ENCODE results near the gene HNRNPF.

The HNRNPF gene

GRCh38 chr10:43365001-43365400 lies 44.0 kb downstream of the HNRNPF start:
- H4K20me1 ChIP-seq (ENCODE audit: control insufficient read depth, insufficient read depth, low read depth, low read length), result no peaks in the 10 kb centered on the region
- H3K4me1 ChIP-seq (ENCODE audit: control insufficient read depth, low read length), result peaks cover 7% of the 10 kb centered on the region
- H3K27me3 ChIP-seq (ENCODE audit: control insufficient read depth, low read length), result no peaks in the 10 kb centered on the region
- H3K79me2 ChIP-seq (ENCODE audit: control insufficient read depth, low read length), result no peaks in the 10 kb centered on the region
- no peak for TF ChIP-seq EZH2phosphoT487 (IDR thresholded peaks at IDR 0.05; ENCODE audit: borderline replicate concordance, low read length)
- TF ChIP-seq CTCF (IDR thresholded peaks at IDR 0.05; ENCODE audit: low read depth, low read length, poor library complexity, severe bottlenecking), result no peak
- no peaks in the 10 kb centered on the region for H3K9me2 ChIP-seq (replicated peaks; ENCODE audit: control insufficient read depth, low read length)
- no peaks in the 10 kb centered on the region for H3K9me3 ChIP-seq (ENCODE audit: control insufficient read depth, insufficient read depth, low read length)
- no peak overlapping the region for H3K27ac ChIP-seq (ENCODE audit: low read depth, low read length)
- H3F3A ChIP-seq (ENCODE audit: control insufficient read depth, insufficient read depth), result no peaks in the 10 kb centered on the region
- no peaks in the 10 kb centered on the region for H3K36me3 ChIP-seq (ENCODE audit: control insufficient read depth, low read length)
- no peak overlapping the region for H3K4me3 ChIP-seq (ENCODE audit: low read length)
- no peak overlapping the region for H3K4me2 ChIP-seq (ENCODE audit: low read length)

- H3K4me2 ChIP-seq (ENCODE audit: low read length), result peak overlapping the region; percentile 62
- H3K27ac ChIP-seq (ENCODE audit: low read depth, low read length), result no peak overlapping the region
These were observed 46.7 kb downstream of the HNRNPF start for GRCh38 chr10:43362191-43362839.

GRCh38 chr10:43361547-43362190 lies 47.3 kb downstream of the HNRNPF start:
- Histone ChIP-seq H3K9me3 (ENCODE audit: control insufficient read depth, insufficient read depth, low read length) (no peaks in the 10 kb centered on the region), H3K9me2 (replicated peaks; ENCODE audit: control insufficient read depth, low read length) (no peaks in the 10 kb centered on the region), H3K27me3 (ENCODE audit: control insufficient read depth, low read length) (no peaks in the 10 kb centered on the region), H3K79me2 (ENCODE audit: control insufficient read depth, low read length) (no peaks in the 10 kb centered on the region), H3F3A (ENCODE audit: control insufficient read depth, insufficient read depth) (no peaks in the 10 kb centered on the region), H4K20me1 (ENCODE audit: control insufficient read depth, insufficient read depth, low read depth, low read length) (no peaks in the 10 kb centered on the region), H3K36me3 (ENCODE audit: control insufficient read depth, low read length) (no peaks in the 10 kb centered on the region), H3K27ac (ENCODE audit: low read depth, low read length) (no peak overlapping the region), H3K4me1 (ENCODE audit: control insufficient read depth, low read length) (peaks cover 7% of the 10 kb centered on the region), H3K4me3 (ENCODE audit: low read length) (peak overlapping the region; percentile 54), H3K4me2 (ENCODE audit: low read length) (peak overlapping the region; percentile 62)
- TF ChIP-seq EZH2phosphoT487 (IDR thresholded peaks at IDR 0.05; ENCODE audit: borderline replicate concordance, low read length), result no peak
- TF ChIP-seq CTCF (IDR thresholded peaks at IDR 0.05; ENCODE audit: low read depth, low read length, poor library complexity, severe bottlenecking), result no peak

More at GRCh38 chr10:43362191-43362839, 46.7 kb downstream of the HNRNPF start:
- TF ChIP-seq CTCF (IDR thresholded peaks at IDR 0.05; ENCODE audit: low read depth, low read length, poor library complexity, severe bottlenecking) (no peak), EZH2phosphoT487 (IDR thresholded peaks at IDR 0.05; ENCODE audit: borderline replicate concordance, low read length) (no peak)
- H3K27me3 ChIP-seq (ENCODE audit: control insufficient read depth, low read length), result no peaks in the 10 kb centered on the region
- no peaks in the 10 kb centered on the region for H3K36me3 ChIP-seq (ENCODE audit: control insufficient read depth, low read length)
- no peaks in the 10 kb centered on the region for H4K20me1 ChIP-seq (ENCODE audit: control insufficient read depth, insufficient read depth, low read depth, low read length)
- no peaks in the 10 kb centered on the region for H3K9me2 ChIP-seq (replicated peaks; ENCODE audit: control insufficient read depth, low read length)
- no peaks in the 10 kb centered on the region for H3F3A ChIP-seq (ENCODE audit: control insufficient read depth, insufficient read depth)
- H3K79me2 ChIP-seq (ENCODE audit: control insufficient read depth, low read length), result no peaks in the 10 kb centered on the region
- peaks cover 7% of the 10 kb centered on the region for H3K4me1 ChIP-seq (ENCODE audit: control insufficient read depth, low read length)
- no peaks in the 10 kb centered on the region for H3K9me3 ChIP-seq (ENCODE audit: control insufficient read depth, insufficient read depth, low read length)
- H3K4me3 ChIP-seq (ENCODE audit: low read length), result peak overlapping the region; percentile 54

Measured in DOHH2 (cell line).